AG04449 (cell line): ENCODE measurements around the gene OSGIN1.

Experiments used
- CTCF ChIA-PET: fragments of 350-600 bp; formaldehyde crosslinking; extraction: SDS; loops from one replicate; lab custom pipeline; 2021; ENCODE audit warnings: antibody characterized with exemption; lab: Yijun Ruan, JAX
- POLR2A ChIA-PET: fragments of 400-600, 350-600 bp; formaldehyde crosslinking; extraction: SDS; loops from one replicate; lab custom pipeline; 2020; ENCODE audit warnings: antibody characterized with exemption, inconsistent platforms; lab: Yijun Ruan, JAX
- DNase-seq: peaks from one replicate; pipeline ENCODE4 v3.0.0-alpha.2; 2010; ENCODE audit warnings: low read depth, low spot score
- H3K4me3 ChIP-seq: 2 replicates; pipeline ENCODE4 v1.5.1; 2011; ENCODE audit warnings: low read depth, mild to moderate bottlenecking, control low read depth, low read length
- TF ChIP-seq, protein P1 (sequence below): IDR thresholded peaks from one replicate; pipeline ENCODE4 v1.5.1; 2011; ENCODE audit warnings: mild to moderate bottlenecking, moderate library complexity, low read length, control low read depth, inconsistent platforms; ENCODE audit not compliant: insufficient read depth; ENCODE audit errors: missing control alignments

The OSGIN1 gene

DNA sequence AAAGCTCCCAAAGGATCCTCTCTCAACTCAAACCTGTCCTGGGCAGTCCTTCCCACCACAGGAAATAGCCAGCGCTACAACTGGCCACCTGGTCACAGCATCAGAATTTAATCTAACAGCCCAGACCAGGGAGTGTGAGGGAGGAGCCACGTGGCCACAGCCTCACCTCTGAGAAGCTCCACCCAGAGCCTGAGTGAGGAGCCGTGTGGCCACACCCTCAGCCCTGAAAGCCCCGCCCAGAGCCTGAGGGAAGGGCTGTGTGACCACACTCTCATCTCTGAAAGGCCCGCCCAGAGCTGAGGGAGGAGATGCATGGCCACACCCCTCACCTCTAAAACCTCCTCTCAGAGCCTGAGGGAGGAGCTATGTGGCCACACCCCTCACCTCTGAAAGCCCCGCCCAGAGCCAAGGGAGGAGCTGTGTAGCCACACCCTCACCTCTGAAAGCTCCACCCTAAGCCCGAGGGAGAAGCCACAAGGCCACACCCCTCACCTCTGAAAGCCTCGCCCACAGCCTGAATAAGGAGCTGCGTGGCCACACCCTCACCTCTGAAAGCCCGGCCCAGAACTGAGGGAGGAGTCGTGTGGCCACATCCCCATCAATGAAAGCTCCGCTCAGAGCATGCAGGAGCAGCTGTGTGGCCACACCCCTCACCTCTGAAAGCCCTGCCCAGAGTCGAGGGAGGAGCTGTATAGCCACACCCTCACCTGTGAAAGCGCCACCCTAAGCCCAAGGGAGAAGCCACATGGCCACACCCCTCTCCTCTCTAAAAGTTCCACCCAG, 60.9 kb downstream of the OSGIN1 start:
- ChIA-PET POLR2A (no interaction called here), CTCF (interaction anchor here (1.0 to 2.2 kb wide), 4 partner anchors 8 to 52 kb away, joined by 3 to 10 read pairs (median 5); no protein-coding TSS in a partner anchor)
- TF ChIP-seq, protein P1, sequence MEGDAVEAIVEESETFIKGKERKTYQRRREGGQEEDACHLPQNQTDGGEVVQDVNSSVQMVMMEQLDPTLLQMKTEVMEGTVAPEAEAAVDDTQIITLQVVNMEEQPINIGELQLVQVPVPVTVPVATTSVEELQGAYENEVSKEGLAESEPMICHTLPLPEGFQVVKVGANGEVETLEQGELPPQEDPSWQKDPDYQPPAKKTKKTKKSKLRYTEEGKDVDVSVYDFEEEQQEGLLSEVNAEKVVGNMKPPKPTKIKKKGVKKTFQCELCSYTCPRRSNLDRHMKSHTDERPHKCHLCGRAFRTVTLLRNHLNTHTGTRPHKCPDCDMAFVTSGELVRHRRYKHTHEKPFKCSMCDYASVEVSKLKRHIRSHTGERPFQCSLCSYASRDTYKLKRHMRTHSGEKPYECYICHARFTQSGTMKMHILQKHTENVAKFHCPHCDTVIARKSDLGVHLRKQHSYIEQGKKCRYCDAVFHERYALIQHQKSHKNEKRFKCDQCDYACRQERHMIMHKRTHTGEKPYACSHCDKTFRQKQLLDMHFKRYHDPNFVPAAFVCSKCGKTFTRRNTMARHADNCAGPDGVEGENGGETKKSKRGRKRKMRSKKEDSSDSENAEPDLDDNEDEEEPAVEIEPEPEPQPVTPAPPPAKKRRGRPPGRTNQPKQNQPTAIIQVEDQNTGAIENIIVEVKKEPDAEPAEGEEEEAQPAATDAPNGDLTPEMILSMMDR = no peak
- H3K4me3 ChIP-seq = no peak overlapping the region
- DNase-seq = no peak

DNA sequence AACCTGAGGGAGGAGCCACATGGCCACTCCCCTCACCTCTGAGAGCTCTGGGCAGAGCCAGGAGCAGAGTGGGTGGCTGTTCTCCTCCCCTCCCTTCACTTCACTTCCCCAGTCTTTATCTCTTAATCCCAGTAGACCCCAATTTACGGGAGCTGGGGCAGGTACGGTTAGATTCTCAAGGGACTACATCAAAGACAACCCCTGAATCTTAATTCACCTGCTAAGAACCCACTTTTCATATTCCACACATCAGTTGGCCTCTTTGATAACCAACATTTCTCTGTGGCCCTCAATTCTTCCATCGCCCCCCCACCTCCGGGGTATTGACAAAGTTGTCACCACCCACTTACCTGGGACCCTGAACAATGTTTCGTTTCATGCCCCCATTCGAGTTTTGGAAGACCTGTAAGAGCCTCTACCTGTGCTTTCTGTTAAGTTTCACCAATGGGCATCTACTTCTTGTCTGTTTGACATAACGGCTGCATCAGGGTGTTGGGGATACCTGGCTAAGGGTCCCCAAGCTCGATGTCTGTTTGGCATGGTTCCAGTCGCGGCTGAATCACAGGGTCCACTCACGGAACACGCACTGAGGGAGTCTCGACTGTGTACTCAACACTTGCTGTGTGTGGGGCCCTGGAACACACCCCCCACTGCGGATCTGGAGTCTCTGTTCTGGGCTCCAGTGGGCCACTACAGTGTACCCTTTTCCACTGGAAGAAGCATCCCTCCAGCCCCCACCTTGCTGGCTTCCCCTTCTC, 61.7 kb downstream of the OSGIN1 start:
- DNase-seq = no peak
- TF ChIP-seq, protein P1 = no peak
- ChIA-PET POLR2A (no interaction called here), CTCF (interaction anchor here (1.0 to 2.2 kb wide), 4 partner anchors 9 to 51 kb away, joined by 3 to 10 read pairs (median 5); no protein-coding TSS in a partner anchor)
- H3K4me3 ChIP-seq = no peak overlapping the region

DNA sequence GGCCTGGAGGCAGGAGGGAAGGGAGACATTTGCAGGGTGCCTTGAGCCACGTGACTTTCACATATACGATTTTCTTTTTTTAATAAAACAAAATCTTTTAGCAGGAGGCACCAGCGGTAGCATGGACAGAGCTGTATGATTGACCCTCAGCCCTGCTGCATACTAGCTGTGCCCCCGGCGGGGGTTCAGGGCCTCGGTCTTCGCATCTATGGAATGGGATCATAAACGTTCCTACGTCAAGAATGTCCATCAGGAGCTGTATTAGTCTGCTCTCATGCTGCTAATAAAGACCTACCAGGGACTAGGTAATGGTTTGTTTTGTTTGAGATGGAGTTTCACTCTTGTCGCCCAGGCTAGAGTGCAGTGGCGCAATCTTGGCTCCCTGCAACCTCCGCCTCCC, 62.4 kb downstream of the OSGIN1 start:
- DNase-seq = no peak
- POLR2A ChIA-PET = no interaction called here
- no peak overlapping the region for H3K4me3 ChIP-seq
- TF ChIP-seq, protein P1 = no peak
- CTCF ChIA-PET = interaction anchor here (1.2 kb wide), 1 partner anchor 10 kb away, joined by 3 read pairs; no protein-coding TSS in a partner anchor
